ENCODE measurements around the gene UBB.
"Not testable (repeated sequence)": the region's sequence is repeated elsewhere in the genome, so short reads cannot be mapped to it uniquely, and the experiment has no call there.

UBB gene

DNA sequence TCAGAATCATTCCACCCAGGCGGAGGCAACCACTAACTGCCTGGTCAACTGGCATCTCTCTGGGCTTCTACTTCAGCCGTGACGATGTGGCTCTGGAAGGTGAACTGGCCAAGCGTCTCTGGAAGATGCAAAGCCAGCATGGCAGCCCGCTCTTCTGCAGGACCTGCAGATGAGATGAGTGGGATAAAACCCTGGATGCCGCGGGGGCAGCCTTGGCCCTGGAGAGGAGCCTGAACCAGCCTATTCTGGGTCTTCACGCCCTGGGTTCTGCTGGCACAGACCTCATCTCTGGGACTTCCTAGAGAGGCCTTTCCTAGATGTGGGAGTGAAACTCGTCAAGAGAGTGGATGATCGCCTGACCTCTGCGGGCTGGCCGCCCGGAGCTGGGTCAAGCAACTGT is 10.6 kb downstream of the UBB start:
- no peak for DNase-seq (ENCODE audit: extremely low read depth, low read depth)
- TF ChIP-seq, protein P1, sequence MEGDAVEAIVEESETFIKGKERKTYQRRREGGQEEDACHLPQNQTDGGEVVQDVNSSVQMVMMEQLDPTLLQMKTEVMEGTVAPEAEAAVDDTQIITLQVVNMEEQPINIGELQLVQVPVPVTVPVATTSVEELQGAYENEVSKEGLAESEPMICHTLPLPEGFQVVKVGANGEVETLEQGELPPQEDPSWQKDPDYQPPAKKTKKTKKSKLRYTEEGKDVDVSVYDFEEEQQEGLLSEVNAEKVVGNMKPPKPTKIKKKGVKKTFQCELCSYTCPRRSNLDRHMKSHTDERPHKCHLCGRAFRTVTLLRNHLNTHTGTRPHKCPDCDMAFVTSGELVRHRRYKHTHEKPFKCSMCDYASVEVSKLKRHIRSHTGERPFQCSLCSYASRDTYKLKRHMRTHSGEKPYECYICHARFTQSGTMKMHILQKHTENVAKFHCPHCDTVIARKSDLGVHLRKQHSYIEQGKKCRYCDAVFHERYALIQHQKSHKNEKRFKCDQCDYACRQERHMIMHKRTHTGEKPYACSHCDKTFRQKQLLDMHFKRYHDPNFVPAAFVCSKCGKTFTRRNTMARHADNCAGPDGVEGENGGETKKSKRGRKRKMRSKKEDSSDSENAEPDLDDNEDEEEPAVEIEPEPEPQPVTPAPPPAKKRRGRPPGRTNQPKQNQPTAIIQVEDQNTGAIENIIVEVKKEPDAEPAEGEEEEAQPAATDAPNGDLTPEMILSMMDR (IDR thresholded peaks at IDR 0.05; ENCODE audit: low read depth, low read length) = no peak

DNA sequence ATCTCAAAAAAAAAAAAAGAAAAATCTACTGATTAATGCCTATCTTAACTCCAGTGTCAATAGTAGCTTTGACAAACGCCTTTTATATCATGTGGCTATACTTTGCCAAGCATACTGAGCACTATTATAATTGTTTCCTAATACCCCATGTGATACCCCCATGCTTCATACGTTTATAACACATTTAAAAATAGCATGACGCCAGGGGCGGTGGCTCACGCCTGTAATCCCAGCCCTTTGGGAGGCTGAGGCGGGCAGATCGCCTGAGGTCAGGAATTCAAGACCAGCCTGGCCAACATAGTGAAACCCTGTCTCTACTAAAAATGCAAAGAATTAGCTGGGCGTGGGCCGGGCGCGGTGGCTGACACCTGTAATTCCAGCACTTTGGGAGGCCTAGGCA is 11.6 kb downstream of the UBB start:
- DNase-seq (ENCODE audit: extremely low read depth, low read depth) = not testable (repeated sequence)

DNA sequence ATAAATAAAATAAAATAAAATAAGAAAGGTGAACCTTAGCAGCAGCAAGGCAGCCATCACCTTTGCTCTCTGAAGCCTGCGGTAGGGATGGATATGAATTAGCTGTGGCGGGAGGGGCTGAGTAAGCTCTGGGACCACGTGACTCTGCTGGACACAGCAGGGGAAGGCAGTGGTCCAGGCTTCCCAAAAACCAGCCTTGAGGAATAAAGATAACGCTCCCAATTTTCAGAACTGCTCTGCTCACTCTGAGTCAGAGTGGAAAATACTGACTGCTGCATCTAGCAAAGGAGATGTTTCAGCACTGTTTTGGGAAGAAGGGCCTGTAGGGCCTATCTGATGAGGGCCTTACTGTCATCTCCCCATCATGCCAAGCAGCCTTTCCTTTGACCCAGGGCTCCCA is 15.0 kb downstream of the UBB start:
- DNase-seq (ENCODE audit: extremely low read depth, low read depth) = not testable (repeated sequence)

DNA sequence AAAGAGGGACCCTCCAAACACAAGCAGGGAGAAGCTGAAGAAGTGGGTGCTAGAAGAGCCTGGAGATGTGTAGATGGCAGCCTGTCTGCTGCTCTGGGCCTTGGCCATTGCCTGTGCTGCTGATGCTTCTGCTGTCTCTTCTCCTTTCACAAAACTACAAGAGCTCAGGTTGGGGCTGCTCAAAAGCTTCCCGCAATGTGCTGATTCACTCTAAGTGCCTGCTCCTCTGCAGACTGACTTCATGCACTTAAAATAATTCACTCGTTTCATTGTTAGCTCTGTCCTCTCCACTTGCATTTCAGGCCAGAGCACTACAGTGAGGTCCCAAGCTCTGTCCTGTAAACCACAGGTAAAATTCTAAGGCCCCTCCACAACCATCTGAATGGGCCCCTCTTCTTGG is 15.8 kb downstream of the UBB start:
- not testable (repeated sequence) for DNase-seq (ENCODE audit: extremely low read depth, low read depth)

DNA sequence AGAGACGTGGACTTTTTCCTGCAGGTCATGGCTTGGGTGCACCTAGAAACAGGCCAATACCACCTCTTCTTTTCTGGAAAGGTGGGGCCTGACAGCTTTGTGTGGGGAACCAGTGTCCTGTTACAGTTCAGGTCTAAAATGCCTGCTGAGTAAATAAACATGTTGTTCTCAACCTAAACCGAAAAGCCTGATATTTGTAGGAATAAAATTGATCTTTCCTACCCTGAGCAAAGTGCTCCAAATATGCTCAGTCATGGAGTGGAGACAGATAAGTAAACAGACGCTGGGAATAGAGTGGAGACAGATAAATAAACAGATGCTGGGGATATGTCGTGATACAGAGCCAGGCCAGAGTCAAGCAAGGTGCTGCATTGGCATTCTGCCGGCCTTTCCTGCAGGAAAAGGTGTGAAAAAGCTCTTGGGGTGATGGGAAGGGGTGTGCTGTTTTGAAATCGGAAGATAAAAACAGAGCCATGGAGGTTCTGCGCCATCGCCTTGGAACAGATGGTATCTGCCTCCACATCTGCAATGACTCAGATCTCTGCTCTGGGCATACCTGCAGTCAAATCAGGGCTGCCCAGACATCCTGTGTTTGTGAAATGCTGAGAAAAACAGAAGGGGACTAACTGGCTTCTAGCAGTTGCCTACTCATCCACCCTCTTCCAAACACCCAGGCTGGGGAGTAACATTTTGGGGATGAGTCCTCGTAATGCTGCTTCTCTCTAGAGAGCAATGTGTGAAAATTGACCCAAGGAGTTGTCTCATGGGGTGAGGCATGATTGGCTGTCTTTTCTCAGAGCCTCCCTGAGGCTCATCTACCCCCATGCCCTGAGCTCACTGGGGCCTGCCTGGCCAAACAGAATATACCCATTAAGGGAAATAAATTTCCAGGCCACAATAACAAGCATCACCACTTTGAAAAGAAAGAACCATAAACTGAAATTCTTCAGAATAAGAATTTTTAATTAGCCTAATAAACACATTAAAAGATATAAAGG is 17.7 kb downstream of the UBB start:
- no peak for DNase-seq (ENCODE audit: extremely low read depth, low read depth)
- TF ChIP-seq, protein P1 (IDR thresholded peaks at IDR 0.05; ENCODE audit: low read depth, low read length) = no peak

DNA sequence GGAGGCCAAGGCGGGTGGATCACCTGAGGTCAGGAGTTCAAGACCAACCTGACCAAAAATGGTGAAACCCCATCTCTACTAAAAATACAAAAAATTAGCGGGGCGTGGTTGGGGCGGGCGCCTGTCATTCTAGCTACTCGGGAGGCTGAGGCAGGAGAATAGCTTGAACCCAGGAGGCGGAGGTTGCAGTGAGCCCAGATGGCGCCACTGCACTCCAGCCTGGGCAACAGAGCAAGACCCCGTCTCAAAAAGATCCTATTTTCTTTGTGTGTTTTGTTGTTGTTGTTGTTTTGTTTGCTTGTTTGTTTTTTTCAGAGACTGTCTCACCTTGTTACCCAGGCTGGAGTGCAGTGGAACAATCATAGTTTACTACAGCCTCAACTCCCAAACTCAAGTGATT is 23.0 kb downstream of the UBB start:
- DNase-seq (ENCODE audit: extremely low read depth, low read depth) = not testable (repeated sequence)

DNA sequence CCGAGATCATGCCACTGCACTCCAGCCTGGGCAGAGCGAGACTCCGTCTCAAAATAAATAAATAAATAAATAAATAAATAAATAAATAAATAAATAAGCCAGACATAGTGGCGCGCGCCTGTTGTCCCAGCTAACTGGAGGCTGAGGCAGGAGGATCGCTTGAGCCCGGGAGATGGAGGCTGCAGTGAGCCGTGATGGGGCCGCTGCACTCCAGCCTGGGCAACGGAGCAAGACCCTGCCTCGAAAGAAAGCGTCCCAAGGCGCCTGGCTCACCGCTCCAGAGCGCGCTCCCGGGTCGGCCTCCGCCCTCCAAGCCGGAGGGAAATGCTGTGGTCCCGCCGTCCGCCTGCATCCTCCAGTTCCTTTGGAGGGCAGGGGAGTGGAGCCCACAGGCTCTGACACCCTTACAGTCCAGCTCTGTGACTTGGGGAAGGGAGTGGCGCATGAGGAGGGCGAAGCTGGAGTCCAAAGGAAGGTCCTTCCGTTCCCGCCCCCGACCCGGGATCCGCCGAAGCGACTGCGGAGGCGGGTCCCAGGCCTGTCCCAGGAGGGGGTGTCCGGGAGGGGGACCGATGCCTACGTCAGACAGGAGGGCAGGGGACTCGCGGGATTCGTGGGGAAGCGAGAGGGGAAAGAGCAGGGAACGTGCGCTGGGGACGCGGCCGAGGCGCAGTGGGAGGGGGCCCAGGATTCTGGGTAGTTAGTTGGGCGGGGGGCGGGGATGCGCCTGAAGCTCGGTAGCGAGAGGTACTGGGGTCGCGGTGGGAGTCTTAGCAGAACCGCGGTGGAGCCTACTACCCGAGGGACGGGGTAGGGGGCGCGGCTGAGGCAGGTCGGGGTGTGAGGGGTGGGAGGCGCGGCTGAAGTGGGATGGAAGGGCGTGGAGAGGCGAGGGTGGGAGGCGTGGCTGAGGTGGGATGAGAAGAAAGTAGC is 26.1 kb downstream of the UBB start:
- TF ChIP-seq, protein P1 (IDR thresholded peaks at IDR 0.05; ENCODE audit: low read depth, low read length) = no peak
- no peak for DNase-seq (ENCODE audit: extremely low read depth, low read depth)

DNA sequence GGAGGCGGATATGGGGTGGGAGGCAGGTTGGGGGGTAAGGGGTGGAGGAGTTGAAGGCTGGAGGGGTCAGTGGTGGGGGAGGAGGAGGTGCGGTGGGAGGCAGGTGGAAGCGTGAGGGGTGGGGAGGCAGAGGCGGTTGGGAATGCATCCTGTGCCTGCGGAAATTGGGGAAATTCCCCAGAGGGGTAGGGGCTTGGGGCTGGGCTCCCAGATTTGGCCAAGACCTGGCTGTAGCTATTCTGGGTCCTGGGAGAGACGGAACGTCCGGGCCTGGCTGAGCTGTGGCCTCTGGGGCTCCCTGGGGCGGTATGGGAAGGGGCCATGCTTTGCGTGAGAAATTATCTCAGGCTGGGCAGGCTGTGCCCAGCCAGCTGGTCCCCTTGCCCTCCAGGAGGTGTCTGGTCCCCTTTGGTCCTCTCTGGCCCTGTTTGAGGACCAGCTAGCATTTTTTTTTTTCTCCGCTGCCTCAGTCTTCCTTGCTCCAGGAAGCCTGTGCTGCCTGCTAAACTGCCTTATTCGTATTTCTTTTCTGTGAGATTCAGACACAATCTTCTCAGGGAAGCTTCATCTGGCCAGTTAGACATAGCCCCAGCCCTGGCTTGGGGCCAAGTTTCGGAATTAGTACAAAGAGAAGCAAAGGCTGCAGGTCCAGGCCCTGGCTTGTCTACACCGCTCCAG is 27.2 kb downstream of the UBB start:
- DNase-seq (ENCODE audit: extremely low read depth, low read depth) = no peak
- TF ChIP-seq, protein P1 (IDR thresholded peaks at IDR 0.05; ENCODE audit: low read depth, low read length) = no peak
